ENCODE measurements around the gene MTHFD2L.

- no peak for TF ChIP-seq EZH2 (IDR thresholded peaks at IDR 0.05; ENCODE audit: borderline replicate concordance, low read depth, low read length, severe bottlenecking)
- no peak for TF ChIP-seq CTCF (IDR thresholded peaks at IDR 0.05; ENCODE audit: borderline replicate concordance, extremely low read depth, low read length, poor library complexity, severe bottlenecking)
Measured at GRCh38 chr4:74307170-74307569, 149.3 kb downstream of the MTHFD2L start.
